KOPT-K1 (cell line): ENCODE data around the gene TUBA4A.

Experiments
- H3K27ac ChIP-seq: fragments of 200-600 bp; sonication (generic); 2 replicates; pipeline ENCODE4 v1.5.1; 2016; ENCODE audit warnings: antibody characterized with exemption, mild to moderate bottlenecking, low read depth, low read length; ENCODE audit not compliant: poor library complexity, severe bottlenecking
- H3K36me3 ChIP-seq: fragments of 200-600 bp; sonication (generic); 2 replicates; pipeline ENCODE4 v1.5.1; 2017; ENCODE audit warnings: antibody characterized with exemption, mild to moderate bottlenecking, low read length, moderate library complexity; ENCODE audit not compliant: insufficient read depth
- H3K9me3 ChIP-seq: fragments of 200-600 bp; sonication (generic); 2 replicates; pipeline ENCODE4 v1.5.1; 2017; ENCODE audit warnings: antibody characterized with exemption, low read length, mild to moderate bottlenecking; ENCODE audit not compliant: insufficient read depth, poor library complexity, severe bottlenecking

TUBA4A gene

DNA sequence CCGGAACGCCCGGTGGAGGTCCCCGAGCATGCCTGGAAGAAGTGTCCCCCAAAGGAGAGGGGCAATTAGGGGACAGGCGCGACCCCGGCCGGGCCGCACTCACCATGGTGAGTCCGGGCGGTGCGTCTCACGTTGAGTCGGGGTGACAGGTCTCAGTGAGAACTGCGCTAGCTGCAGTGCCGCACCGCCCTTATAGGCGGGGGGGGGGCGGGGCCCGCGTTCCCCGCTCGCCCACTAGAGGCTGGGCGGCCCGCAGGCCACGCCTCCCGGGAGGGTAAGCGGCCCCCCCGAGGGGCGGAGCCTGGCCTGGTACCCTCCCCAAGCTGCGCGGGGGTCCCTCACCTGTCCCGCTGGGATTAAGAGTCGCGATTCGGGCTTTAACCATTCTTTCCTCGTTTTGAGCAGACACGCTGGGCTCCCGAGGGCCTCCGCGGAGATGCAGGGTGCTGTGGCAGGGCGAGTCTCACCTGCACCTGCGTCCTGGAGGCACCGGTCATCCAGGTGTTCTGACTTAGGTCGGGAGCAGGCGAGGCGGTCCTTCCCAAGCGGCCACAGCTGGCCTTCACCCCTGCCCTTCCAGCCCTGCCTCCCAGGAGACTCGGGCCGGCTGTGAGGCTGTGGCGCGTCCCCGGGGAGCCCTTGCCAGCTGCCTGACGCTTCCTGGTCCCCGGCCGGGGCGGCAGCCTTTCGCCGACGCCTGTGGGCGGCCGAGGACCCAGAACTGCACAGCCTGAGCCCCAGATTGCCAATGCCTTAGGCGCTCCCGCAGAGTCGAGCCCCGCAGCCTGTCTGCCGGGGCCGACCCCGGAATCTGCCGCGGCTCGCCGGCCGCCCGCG lies at the start of gene TUBA4A:
Gene TUBA4A (minus strand): TSS at position 166 of the 837 bp plus-strand sequence. CDS start 60 bp downstream, at position 106.
- Histone ChIP-seq H3K36me3 (no peaks in the 10 kb centered on the region), H3K27ac (no peak within 1 kb of the TSS), H3K9me3 (no peaks in the 10 kb centered on the region)

DNA sequence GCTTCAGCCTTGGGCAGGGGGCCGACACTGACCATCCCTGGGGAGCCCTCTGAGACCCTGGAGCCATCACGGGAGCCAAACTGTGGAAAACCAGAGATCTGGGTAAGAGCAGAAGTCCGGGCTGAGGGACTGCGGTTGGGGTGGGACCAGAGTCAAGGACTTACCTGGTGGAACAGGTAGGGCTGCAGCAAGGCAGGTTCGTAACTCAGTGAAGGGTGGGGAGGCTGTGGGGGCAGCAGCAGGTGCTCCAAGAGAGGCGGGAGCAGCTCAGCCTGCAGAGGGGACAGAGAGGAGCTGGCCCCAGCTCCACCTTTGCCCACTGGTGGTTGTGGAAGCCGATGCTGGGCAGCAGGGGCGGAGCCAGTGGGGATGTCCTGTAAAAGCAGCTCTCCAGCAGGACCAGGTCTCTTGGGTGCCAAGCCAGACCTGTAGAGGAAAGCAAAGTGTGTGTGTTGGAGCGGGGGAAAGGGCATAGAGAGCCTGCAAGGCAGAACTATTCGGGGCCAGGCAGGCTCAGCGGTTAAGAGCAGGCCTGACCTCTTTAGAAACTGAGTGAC lies 48.8 kb upstream of the TUBA4A start:
- no peaks in the 10 kb centered on the region for H3K36me3 ChIP-seq
- H3K9me3 ChIP-seq: no peaks in the 10 kb centered on the region
- no peak overlapping the region for H3K27ac ChIP-seq

DNA sequence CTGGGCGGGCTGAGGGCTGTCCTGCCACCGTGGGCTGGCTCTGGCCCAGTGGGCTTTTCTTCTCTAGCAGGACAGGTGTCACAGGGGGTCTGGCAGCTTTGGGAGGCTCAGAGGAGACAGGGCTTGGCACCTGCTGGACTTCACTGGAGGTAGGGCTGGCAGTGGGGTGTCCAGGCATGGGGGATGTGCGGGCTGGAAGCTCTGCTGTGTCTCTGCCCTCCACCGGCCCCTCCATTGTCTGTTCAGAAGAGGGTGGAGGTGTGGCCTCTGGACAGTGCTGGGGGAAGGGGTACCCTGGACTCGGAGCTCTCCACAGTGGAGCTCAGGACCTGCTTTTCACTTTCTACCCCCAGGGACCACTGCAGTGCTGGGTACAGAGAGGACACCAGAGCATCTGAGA lies 46.3 kb upstream of the TUBA4A start:
- Histone ChIP-seq H3K36me3 (no peaks in the 10 kb centered on the region), H3K9me3 (no peaks in the 10 kb centered on the region), H3K27ac (no peak overlapping the region)

DNA sequence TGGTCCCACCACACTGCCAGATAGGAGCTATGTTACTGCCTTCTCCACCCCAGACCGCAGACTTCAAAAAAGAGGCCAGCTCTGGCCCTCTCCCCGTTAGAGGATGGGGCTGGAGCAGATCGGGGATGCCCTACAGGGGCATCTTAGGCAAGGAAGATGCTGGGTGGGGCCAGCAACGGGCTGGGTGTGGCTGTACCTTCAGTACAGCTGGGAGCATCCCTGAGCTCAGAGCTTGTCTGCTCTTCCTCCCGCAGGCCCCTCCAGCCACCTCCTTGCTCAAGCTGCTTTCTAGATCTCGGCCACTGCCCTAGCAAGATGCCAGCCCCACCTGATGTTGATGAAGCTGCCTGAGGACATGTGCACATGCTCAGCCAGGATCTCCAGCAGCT lies 45.6 kb upstream of the TUBA4A start:
- Histone ChIP-seq H3K36me3 (no peaks in the 10 kb centered on the region), H3K27ac (no peak overlapping the region), H3K9me3 (no peaks in the 10 kb centered on the region)

DNA sequence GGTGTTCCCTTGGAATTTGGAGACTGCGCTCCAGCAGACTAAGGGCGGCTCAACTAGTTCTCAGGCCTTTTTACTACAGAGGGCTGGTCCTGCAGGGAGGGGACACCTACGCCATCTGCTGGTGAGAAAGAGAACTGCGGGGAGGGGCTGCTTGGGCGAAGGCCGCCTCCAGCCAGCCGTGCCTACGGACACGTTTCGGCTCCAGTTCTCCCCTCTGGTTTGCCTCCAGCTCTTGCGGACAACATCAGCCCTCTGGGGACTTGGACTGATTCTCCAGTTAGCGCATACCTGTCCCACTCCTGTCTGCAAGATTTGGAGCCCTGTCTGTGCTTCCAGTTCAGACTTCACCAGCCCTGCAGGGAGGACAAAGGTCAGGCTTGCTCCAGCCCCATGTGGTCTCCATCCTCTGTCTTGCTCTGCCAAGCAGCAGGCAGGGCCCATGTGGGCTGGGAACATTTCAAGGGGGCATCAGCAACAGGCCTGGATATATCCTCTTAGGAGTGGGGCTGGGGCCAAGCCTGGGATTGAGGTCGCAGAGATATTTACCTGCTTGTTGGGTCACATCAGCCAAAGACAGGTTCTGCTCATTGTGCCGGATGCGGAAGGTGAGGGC lies 45.1 kb upstream of the TUBA4A start:
- Histone ChIP-seq H3K9me3 (no peaks in the 10 kb centered on the region), H3K36me3 (no peaks in the 10 kb centered on the region), H3K27ac (no peak overlapping the region)

DNA sequence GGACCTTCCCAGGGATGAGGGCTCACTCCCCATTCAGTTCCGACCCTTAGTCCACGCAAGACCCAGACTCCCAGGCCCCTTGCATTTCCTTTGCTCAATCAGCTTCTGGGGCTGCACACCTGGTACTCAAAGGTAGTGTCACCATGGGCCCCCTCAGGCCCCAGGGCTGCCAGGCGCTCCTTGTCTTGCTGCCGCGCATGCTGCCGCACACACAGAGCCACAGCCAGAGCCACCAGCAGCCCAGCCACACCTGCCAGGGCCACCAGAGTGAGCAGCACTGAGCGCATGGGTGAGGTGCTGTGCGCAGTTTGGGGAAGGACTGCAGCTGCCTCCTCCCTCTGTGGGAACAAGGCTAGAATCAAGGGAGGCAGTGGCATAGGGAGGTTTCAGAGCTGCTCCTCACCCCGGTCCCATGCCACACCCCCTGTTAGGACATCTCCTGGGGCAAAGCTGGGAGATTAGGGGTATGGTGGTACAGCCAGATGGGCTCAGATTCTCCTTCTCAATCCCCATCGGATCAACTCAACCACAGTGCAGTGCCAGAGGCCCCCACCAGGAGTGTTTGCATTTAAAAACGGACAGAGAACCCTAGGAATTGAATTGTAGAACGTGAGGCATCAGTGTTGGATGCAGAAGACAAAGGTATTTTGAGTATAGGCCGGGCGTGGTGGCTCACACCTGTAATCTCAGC lies 44.2 kb upstream of the TUBA4A start:
- Histone ChIP-seq H3K36me3 (no peaks in the 10 kb centered on the region), H3K27ac (no peak overlapping the region)

DNA sequence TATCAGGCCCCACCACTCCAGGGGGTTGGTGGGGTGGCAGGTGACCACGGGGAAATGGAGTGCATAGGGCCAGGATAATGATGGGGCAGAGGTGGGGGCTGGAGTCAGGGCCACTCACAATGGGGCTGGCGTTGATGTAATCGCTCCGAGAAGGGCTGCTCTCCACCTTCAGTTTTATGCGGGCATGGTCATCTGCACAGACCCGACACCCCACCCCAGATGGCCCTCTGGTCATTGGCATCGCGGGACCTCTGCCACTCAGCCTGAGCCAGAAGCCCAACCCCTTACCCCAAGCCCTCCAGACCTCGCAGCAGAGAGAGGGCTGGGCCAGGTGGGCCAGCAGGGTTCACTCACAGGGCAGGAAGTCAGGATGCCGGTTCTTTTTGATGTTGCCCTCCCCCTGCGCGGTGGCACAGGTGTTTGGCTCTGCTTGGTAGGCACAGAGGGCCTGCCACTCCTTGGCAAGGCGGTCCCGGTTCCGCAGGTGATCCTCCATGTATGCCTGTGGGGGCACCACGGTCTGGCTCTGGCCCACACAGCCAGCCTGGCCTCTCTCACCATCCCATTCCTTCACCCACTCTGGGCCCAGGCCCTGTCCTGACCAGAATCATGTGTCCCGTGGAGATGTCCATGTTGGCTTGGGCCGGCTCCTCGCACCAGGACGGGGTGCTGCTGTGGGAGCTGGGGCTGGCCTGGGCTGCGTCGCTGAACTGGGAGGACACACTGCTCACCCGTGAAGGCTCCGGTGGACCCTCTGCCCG lies 43.1 kb upstream of the TUBA4A start:
- Histone ChIP-seq H3K9me3 (no peaks in the 10 kb centered on the region), H3K27ac (no peak overlapping the region), H3K36me3 (no peaks in the 10 kb centered on the region)

More for the DNA sequence above, 44.2 kb upstream of the TUBA4A start:
- H3K9me3 ChIP-seq: no peaks in the 10 kb centered on the region

DNA sequence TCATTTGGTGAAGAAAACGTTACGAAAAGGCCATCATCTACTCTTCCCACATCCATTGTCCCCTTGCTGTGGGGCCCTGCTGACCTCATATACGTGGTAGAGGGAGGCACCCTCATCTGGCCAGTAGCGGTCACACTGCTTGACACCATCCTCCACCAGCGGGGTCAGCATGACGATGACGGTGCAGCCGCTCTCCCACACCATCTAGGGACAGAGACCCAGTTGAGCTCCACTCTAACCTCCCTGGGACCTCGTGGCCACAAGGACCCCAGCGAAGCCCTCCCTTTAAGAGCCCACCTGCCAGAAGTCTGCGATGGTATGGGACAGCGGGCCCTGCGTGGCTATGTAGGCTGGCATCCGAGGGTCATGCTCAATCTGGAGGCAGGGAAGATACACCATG lies 42.4 kb upstream of the TUBA4A start:
- Histone ChIP-seq H3K9me3 (no peaks in the 10 kb centered on the region), H3K36me3 (no peaks in the 10 kb centered on the region), H3K27ac (no peak overlapping the region)

DNA sequence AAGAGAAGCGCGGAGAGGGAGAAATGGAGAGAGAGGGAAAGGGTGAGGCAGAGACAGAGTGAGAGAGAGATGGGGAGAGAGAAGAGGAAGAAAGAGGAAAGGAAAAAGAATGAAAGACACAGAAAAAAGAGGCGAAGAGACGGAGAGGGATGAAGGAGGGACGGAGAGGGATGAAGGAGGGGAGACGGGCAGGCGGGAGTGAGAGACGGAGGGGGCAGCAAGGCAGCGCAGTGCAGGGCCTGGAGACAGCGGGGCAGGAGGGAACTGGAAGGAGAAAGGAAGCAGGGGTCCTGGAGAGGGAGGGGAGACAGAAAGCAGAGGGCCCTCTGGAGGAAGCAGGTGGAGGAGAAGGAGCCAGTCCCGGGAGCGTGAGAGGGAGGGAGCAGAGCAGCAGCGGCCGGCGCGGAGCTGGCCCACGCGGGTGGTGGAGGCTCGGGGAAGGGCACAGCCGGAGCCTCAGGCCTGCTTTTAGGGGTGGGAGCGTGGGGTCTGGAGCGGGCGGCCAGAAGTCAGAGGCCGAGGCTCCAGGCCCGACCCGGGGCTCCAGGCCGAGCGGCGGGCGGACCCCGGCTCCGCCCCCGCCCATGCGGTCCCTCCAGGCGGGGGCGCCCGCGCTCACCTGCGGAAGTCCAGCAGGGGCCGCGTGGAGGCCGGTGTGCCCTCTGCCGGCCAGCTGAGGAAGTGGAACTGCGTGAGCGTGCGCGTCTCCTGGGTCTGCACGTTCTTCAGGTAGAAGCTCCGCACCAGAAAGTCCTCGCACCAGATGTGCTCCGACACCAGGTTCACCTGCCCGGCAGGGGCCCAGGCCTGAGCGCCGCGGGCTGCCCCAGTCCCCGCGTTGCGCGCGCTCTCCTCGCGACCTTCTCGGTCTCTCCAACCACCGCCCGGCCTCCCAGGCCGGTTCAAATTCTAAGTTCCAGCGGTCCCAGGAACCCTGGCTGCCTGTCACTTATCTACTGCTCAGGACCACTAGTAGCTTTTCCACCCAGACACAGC lies 40.9 kb upstream of the TUBA4A start:
- no peaks in the 10 kb centered on the region for H3K9me3 ChIP-seq
- H3K36me3 ChIP-seq: no peaks in the 10 kb centered on the region
- H3K27ac ChIP-seq: no peak overlapping the region

DNA sequence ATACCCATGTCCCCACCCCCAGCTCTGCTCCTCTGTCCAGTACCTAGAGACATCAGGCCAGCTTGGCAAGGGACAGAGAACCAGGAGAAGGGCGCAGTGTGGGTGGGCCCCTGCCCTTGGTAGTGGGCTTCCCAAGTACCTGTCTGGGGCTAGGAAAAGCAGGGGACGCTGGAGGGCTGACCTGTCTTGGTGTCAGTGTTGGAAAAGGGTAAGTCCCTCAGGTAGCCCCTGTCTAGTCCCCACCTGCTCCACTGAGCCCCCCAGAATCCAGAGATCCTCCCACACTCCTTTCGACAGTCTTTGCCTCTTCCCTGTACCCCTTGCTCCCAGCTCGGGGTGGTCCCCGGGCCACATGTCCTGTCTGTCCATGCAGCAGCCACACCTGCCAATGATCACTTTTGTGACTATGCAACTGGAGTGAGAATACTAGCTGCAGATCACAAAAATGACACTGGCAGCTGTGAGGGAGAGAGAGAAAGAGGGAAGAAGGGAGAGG lies 40.1 kb upstream of the TUBA4A start:
- Histone ChIP-seq H3K9me3 (no peaks in the 10 kb centered on the region), H3K36me3 (no peaks in the 10 kb centered on the region), H3K27ac (no peak overlapping the region)

DNA sequence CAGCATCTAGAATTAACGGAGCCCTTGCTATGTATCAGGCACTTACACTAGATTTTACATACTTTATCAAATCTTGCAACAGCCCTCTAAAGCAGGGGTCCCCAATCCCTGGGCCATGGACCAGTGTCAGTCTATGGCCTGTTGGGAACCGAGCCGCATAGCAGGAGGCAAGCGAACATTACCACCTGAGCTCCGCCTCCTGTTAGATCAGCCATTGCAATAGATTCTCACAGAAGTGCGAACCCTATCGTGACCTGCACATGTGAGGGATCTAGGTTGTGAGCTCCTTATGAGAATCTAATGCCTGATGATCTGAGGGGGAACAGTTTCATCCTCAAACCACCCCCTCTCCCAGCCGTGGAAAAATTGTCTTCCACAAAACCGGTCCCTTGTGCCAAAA lies 38.9 kb upstream of the TUBA4A start:
- no peaks in the 10 kb centered on the region for H3K9me3 ChIP-seq
- H3K27ac ChIP-seq: no peak overlapping the region
- no peaks in the 10 kb centered on the region for H3K36me3 ChIP-seq

DNA sequence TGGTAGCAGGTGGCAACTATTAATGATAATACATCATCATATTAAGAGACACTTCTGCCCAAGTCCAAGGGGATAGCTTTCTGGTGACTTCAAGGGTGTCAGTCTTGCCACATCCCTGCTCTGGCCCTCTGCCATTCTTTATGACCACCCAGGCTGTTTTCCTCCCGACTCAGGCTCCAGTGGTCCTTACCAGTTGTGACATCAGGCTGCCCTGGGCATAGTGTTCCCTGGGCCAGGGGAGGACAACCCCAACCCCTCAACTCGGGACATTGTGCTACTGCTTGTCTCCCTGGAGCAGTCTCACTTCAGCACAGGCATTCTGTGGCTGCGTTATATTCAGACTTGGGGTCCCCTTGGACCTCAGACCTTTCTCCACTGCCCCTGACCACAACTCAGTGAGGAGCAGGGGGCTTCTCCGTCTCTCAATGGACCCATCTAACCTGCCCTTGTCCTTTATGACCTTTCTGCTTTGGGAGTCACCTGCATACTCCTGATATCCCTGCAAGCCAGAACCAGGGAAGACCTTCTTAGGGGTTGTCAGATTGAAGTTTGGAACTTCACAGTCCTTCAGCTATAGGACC lies 38.3 kb upstream of the TUBA4A start:
- H3K36me3 ChIP-seq: no peaks in the 10 kb centered on the region
- no peaks in the 10 kb centered on the region for H3K9me3 ChIP-seq
- H3K27ac ChIP-seq: no peak overlapping the region

DNA sequence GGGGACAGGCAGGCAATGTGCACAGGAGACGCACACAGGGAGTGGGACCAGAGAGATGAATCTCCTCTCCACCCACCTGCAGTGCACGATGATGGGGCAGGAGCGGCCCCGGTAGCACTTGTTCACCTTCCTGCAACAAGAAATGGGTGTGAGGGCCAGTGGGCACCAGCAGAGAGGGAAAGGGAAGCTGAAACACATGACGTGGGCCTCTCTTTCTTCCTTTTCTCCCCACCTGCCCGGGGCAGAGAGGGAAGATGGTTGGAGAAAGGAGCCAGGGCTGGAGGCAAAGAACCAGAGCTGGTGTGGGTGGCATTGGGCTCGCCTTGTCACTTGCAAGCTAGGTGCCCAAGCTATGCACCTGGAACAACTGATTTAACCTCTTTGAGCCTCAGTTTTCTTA lies 37.7 kb upstream of the TUBA4A start:
- no peaks in the 10 kb centered on the region for H3K9me3 ChIP-seq
- no peak overlapping the region for H3K27ac ChIP-seq
- H3K36me3 ChIP-seq: no peaks in the 10 kb centered on the region
